OCI-LY1 (cell line): ENCODE results near the gene ANKH.

Experiments used
- H2AFZ ChIP-seq: fragments of 200-600 bp; sonication (generic), shearing (Covaris generic); 2 replicates; pipeline ENCODE4 v1.6.0; 2014; ENCODE audit warnings: antibody characterized with exemption, mild to moderate bottlenecking, low read length
- H3F3A ChIP-seq: fragments of 200-600 bp; sonication (generic), shearing (Covaris generic); 2 replicates; pipeline ENCODE4 v1.6.0; 2014; ENCODE audit warnings: mild to moderate bottlenecking, antibody characterized with exemption, low read length, moderate library complexity; ENCODE audit not compliant: insufficient read depth
- H3K27ac ChIP-seq: fragments of 200-600 bp; sonication (generic); 2 replicates; pipeline ENCODE4 v1.5.1; 2014; ENCODE audit warnings: low read length, mixed run types, mild to moderate bottlenecking, low read depth; ENCODE audit not compliant: poor library complexity, severe bottlenecking
- H3K27me3 ChIP-seq: fragments of 200-600 bp; sonication (generic); 2 replicates; pipeline ENCODE4 v1.6.0; 2014; ENCODE audit warnings: antibody characterized with exemption, mild to moderate bottlenecking, low read length, moderate library complexity; ENCODE audit not compliant: insufficient read depth
- H3K36me3 ChIP-seq: fragments of 200-600 bp; sonication (generic); 2 replicates; pipeline ENCODE4 v1.6.1; 2014; ENCODE audit warnings: mild to moderate bottlenecking, antibody characterized with exemption, low read length, moderate library complexity, mixed read lengths; ENCODE audit not compliant: insufficient read depth
- H3K4me1 ChIP-seq: fragments of 200-600 bp; sonication (generic); 2 replicates; pipeline ENCODE4 v1.5.1; 2014; ENCODE audit warnings: mild to moderate bottlenecking, low read length, moderate library complexity; ENCODE audit not compliant: insufficient read depth, severe bottlenecking
- H3K4me2 ChIP-seq: fragments of 200-600 bp; sonication (generic), shearing (Covaris generic); 2 replicates; pipeline ENCODE4 v1.6.1; 2014; ENCODE audit warnings: low read length
- H3K4me3 ChIP-seq: fragments of 200-600 bp; sonication (generic); 2 replicates; pipeline ENCODE4 v1.5.1; 2014; ENCODE audit warnings: low read length, low read depth, mild to moderate bottlenecking, mixed read lengths; ENCODE audit not compliant: poor library complexity, severe bottlenecking
- H3K79me2 ChIP-seq: fragments of 200-600 bp; shearing (Covaris generic); 2 replicates; pipeline ENCODE4 v1.6.1; 2016; ENCODE audit warnings: mixed run types, low read length, mixed read lengths; ENCODE audit not compliant: insufficient read depth
- H3K9ac ChIP-seq: fragments of 200-600 bp; sonication (generic), shearing (Covaris generic); 2 replicates; pipeline ENCODE4 v1.6.1; 2014; ENCODE audit warnings: mild to moderate bottlenecking, low read length, mixed read lengths
- H3K9me2 ChIP-seq: fragments of 200-600 bp; sonication (generic), shearing (Covaris generic); 2 replicates; pipeline ENCODE4 v1.6.1; 2014; ENCODE audit warnings: low read depth, mild to moderate bottlenecking, low read length, mixed read lengths
- H3K9me3 ChIP-seq: fragments of 200-600 bp; shearing (Covaris generic); 2 replicates; pipeline ENCODE4 v1.6.1; 2014; ENCODE audit warnings: low read length, mixed read lengths
- H4K20me1 ChIP-seq: fragments of 200-600 bp; sonication (generic), shearing (Covaris generic); 2 replicates; pipeline ENCODE4 v1.6.0; 2016; ENCODE audit warnings: mild to moderate bottlenecking, low read length; ENCODE audit not compliant: insufficient read depth
- EZH2 ChIP-seq: fragments of 200-600 bp; sonication (generic), shearing (Covaris generic); IDR thresholded peaks from 2 replicates; pipeline ENCODE4 v1.8.0; 2017; ENCODE audit warnings: borderline replicate concordance, mixed run types, mild to moderate bottlenecking, antibody characterized with exemption, low read length, moderate library complexity, mixed read lengths
- TF ChIP-seq, protein P1 (sequence below): fragments of 200-600 bp; sonication (generic), shearing (Covaris generic); IDR thresholded peaks from 2 replicates; pipeline ENCODE4 v1.5.1; 2017; ENCODE audit warnings: mild to moderate bottlenecking, antibody characterized with exemption, low read length, moderate library complexity, mixed read lengths

Gene ANKH

GRCh38 chr5:14739538-14739937, 132.0 kb downstream of the ANKH start:
- Histone ChIP-seq H3K36me3 (peaks cover 39% of the 10 kb centered on the region; the same call in 1 of the 2 replicates), H3K27me3 (no peaks in the 10 kb centered on the region), H3K79me2 (no peaks in the 10 kb centered on the region), H2AFZ (no peak overlapping the region), H3F3A (no peaks in the 10 kb centered on the region), H3K9ac (no peak overlapping the region), H3K4me1 (peaks cover 19% of the 10 kb centered on the region), H3K4me3 (no peak overlapping the region), H3K27ac (no peak overlapping the region), H3K9me3 (no peaks in the 10 kb centered on the region), H3K9me2 (no peaks in the 10 kb centered on the region), H3K4me2 (no peak overlapping the region), H4K20me1 (no peaks in the 10 kb centered on the region)
- TF ChIP-seq, protein P1, sequence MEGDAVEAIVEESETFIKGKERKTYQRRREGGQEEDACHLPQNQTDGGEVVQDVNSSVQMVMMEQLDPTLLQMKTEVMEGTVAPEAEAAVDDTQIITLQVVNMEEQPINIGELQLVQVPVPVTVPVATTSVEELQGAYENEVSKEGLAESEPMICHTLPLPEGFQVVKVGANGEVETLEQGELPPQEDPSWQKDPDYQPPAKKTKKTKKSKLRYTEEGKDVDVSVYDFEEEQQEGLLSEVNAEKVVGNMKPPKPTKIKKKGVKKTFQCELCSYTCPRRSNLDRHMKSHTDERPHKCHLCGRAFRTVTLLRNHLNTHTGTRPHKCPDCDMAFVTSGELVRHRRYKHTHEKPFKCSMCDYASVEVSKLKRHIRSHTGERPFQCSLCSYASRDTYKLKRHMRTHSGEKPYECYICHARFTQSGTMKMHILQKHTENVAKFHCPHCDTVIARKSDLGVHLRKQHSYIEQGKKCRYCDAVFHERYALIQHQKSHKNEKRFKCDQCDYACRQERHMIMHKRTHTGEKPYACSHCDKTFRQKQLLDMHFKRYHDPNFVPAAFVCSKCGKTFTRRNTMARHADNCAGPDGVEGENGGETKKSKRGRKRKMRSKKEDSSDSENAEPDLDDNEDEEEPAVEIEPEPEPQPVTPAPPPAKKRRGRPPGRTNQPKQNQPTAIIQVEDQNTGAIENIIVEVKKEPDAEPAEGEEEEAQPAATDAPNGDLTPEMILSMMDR: no peak
- no peak for TF ChIP-seq EZH2

DNA sequence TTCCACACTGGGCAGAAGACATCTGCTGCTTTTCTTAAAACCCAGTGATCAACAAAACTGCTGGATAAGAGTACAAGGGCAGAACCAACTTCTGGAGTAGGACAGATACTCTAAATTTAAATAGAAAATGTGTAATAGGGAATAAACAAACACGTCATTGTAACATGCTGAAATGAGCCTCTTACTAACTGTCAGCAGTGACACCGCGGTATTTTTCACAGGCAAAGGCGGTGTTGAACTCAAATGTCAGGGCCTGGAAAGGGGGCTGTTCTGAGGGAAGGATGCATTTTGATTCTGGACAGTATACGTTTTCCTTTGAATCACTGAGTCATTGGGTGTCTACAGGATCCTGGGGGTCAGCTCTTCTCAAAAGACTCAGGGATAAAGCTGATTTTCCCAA, 133.5 kb downstream of the ANKH start:
- Histone ChIP-seq H3K79me2 (no peaks in the 10 kb centered on the region), H3K4me3 (no peak overlapping the region), H3K4me1 (peaks cover 21% of the 10 kb centered on the region), H3K4me2 (no peak overlapping the region), H3K36me3 (peaks cover 39% of the 10 kb centered on the region; the same call in 1 of the 2 replicates), H3F3A (no peaks in the 10 kb centered on the region), H3K27me3 (no peaks in the 10 kb centered on the region), H4K20me1 (no peaks in the 10 kb centered on the region), H3K9me3 (no peaks in the 10 kb centered on the region), H2AFZ (no peak overlapping the region), H3K9ac (no peak overlapping the region), H3K27ac (no peak overlapping the region), H3K9me2 (no peaks in the 10 kb centered on the region)
- TF ChIP-seq, protein P1: no peak
- no peak for TF ChIP-seq EZH2

- no peak for TF ChIP-seq EZH2
- TF ChIP-seq, protein P1: no peak
- no peak overlapping the region for H3K4me3 ChIP-seq
- H2AFZ ChIP-seq: no peak overlapping the region
- H3K4me1 ChIP-seq: peaks cover 13% of the 10 kb centered on the region
- H3K27me3 ChIP-seq: no peaks in the 10 kb centered on the region
- no peaks in the 10 kb centered on the region for H3K9me3 ChIP-seq
- H3F3A ChIP-seq: no peaks in the 10 kb centered on the region
- no peak overlapping the region for H3K9ac ChIP-seq
- no peaks in the 10 kb centered on the region for H3K79me2 ChIP-seq
- no peaks in the 10 kb centered on the region for H3K9me2 ChIP-seq
- no peaks in the 10 kb centered on the region for H4K20me1 ChIP-seq
- peaks cover 34% of the 10 kb centered on the region; the same call in 1 of the 2 replicates for H3K36me3 ChIP-seq
- H3K27ac ChIP-seq: no peak overlapping the region
- no peak overlapping the region for H3K4me2 ChIP-seq
These were observed 134.3 kb downstream of the ANKH start for GRCh38 chr5:14737291-14737690.
